ENCODE measurements around the gene FGF14. TPM values are rescaled to one million over a fixed set of nuclear protein-coding genes. Genes with fewer than 3 reads are reported as not detected.

FGF14 gene
- total RNA-seq, 1 experiment from 2014 or later: 0.22 TPM

- H3K27ac ChIP-seq (ENCODE audit: insufficient read length, low read depth, low read length): no peak overlapping the region
- Mint-ChIP-seq H3K9me3 (no peaks in the 10 kb centered on the region), H3K4me3 (no peak overlapping the region), H3K27ac (no peak overlapping the region; a peak in 1 of 7 replicates), H3K27me3 (ENCODE audit: low read depth) (no peaks in the 10 kb centered on the region), H3K36me3 (ENCODE audit: insufficient read depth in 1 of 3, low read depth in 3 of 3) (no peaks in the 10 kb centered on the region), H3K4me1 (peaks cover 30 to 31% of the 10 kb centered on the region in 2 experiments)
- H3K27me3 ChIP-seq (ENCODE audit: insufficient read depth, low read length): no peaks in the 10 kb centered on the region
- H4K91ac ChIP-seq (ENCODE audit: insufficient read length, low read depth, low read length): no peak overlapping the region
- no peak overlapping the region for H4K8ac ChIP-seq (replicated peaks; ENCODE audit: insufficient read length, low read depth, low read length)
- no peak overlapping the region for H3K18ac ChIP-seq (ENCODE audit: insufficient read length, low read depth, low read length)
- TF ChIP-seq CTCF (conservative IDR thresholded peaks at IDR 0.05): no peak
- H3K79me2 ChIP-seq (ENCODE audit: insufficient read depth, low read length): no peaks in the 10 kb centered on the region
- H2BK5ac ChIP-seq (ENCODE audit: insufficient read length, low read length): no peak overlapping the region
- no peaks in the 10 kb centered on the region for H3K23me2 ChIP-seq (ENCODE audit: insufficient read length, low read depth, low read length, poor library complexity, severe bottlenecking)
- no peak overlapping the region for H3K56ac ChIP-seq (ENCODE audit: insufficient read length, low read depth, low read length)
- no peak overlapping the region for H3K14ac ChIP-seq (ENCODE audit: insufficient read depth, low read length)
- H4K5ac ChIP-seq (ENCODE audit: insufficient read length, low read depth, low read length): no peak overlapping the region
- H3K23ac ChIP-seq (ENCODE audit: insufficient read length, low read depth, low read length): no peak overlapping the region
- no peak overlapping the region for H3K9ac ChIP-seq (ENCODE audit: extremely low read depth, insufficient read length, low read length)
- H2AK5ac ChIP-seq (ENCODE audit: insufficient read length, low read length): no peak overlapping the region
- H2BK15ac ChIP-seq (ENCODE audit: low read depth, low read length): no peak overlapping the region
- no peaks in the 10 kb centered on the region for H3K9me3 ChIP-seq (ENCODE audit: control insufficient read depth, low read depth, low read length)
- H3T11ph ChIP-seq (ENCODE audit: low read length): no peak overlapping the region
- no peak overlapping the region for H2BK120ac ChIP-seq (ENCODE audit: low read depth, low read length, poor library complexity, severe bottlenecking)
- H3K79me1 ChIP-seq (ENCODE audit: insufficient read depth, low read depth, low read length, poor library complexity, severe bottlenecking): no peaks in the 10 kb centered on the region
- peaks cover 5% of the 10 kb centered on the region; the same call in 1 of the 2 replicates for H3K4me1 ChIP-seq (ENCODE audit: insufficient read depth, low read length)
- no peak overlapping the region for H2AFZ ChIP-seq (ENCODE audit: low read length)
- H2BK20ac ChIP-seq (ENCODE audit: low read depth, low read length, poor library complexity, severe bottlenecking): no peak overlapping the region
- DNase-seq: no peak
- no peak overlapping the region for H3K4me2 ChIP-seq (ENCODE audit: insufficient read depth, insufficient read length, low read length)
- no peak overlapping the region for H2BK12ac ChIP-seq (ENCODE audit: insufficient read length, low read depth, low read length)
- WGBS (ENCODE audit: extremely low coverage, insufficient read length, low lambda C conversion rate): no CpG with 5 or more reads among the region's 2 CpGs
- H4K20me1 ChIP-seq (ENCODE audit: control insufficient read depth, insufficient read depth, insufficient read length): no peaks in the 10 kb centered on the region
- no peak overlapping the region for H3K4ac ChIP-seq (ENCODE audit: low read depth, low read length)
Measured at GRCh38 chr13:101846249-101846648, 555.6 kb downstream of the FGF14 start.

Measured in H9 (cell line).